MM.1S (cell line): ENCODE results near the gene ODAD4.

Source experiments
- CTCF ChIP-seq: fragments of 300-600 bp; sonication (generic); IDR thresholded peaks from 2 replicates; pipeline ENCODE4 v1.5.1; 2016; ENCODE audit warnings: antibody characterized with exemption, low read length, mixed read lengths
- EZH2 ChIP-seq: fragments of 300-600 bp; sonication (generic); optimal IDR thresholded peaks from 2 replicates; pipeline ENCODE3; 2017; ENCODE audit warnings: low read depth, mild to moderate bottlenecking, antibody characterized with exemption, low read length, mixed read lengths

- TF ChIP-seq CTCF (no peak), EZH2 (no peak)
These were observed 47.7 kb upstream of the ODAD4 start for GRCh38 chr17:41882756-41883155.
